GM19099 (cell line): ENCODE measurements around the gene NARS2.

ENCODE experiments used
- POLR2A ChIP-seq: IDR thresholded peaks from 3 replicates; pipeline ENCODE4 v1.6.1; 2011; ENCODE audit warnings: low read depth; ENCODE audit not compliant: insufficient read length; ENCODE audit errors: extremely low read depth

Gene NARS2

DNA sequence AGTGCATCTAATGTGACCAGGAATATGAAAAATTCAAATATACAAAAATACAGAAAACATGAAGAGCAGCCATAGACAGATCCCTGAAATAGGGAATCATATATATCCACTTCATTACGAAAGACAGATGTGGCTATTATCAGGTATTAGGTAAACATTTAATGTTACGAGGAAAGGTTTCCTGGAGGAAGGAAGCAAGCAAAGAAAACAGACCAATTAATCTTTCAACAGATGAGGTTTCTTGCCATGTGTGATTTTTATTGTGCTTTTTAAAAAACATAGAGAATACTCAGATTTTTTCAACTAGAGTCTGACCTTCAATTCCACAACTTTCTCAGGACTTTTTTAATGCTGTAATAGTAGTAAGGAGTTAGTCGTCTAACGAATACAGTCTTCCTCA, 132.7 kb downstream of the NARS2 start:
- TF ChIP-seq POLR2A = no peak

DNA sequence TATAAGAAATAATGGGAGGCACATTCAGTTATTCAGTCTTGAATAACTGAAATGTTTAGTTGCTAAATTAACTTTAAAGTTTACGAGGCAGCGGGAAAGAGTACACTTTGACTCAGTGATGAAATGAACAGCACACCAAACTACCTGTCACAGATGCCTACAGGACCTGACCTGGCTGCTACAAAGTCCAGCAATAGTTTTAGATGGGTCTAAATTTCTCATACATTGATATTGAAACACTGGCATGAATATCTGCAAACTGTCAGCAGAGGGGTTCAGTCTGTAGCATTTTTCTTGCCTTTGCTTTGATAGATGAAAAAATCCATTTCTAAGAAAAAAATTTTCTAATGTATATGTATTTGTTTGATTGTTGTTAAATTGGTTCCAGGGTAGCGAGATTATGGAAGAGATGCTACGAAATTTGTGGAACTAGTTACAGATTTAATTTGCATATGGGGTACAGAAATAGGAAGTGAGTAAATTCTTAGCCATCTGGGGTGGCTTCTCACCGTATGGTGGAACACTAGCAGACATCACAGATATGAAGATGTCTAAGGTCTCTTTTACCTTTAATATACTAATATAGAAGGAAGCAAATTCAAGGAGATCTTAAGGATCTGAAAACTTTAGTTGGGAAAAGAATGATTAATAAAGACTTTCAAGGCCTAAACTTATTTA, 136.2 kb downstream of the NARS2 start:
- no peak for TF ChIP-seq POLR2A

DNA sequence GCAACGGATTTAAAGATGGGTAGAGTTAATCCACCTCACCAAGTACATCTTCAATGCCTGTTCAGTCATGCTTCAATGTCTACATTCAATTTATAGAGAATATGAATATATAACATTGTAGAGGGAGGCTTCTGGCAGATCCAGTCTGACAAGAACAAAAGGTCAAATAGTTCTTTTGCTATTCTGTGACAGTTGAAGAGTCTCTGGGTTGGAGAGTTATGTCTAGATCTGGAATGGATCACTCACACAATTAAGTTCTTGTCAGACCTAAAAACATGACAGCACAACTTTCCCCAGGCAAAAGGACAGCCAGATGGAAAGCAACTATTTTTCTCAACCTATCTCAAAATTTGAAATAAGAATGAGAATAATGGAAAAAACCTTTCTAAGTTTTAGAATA, 141.7 kb downstream of the NARS2 start:
- no peak for TF ChIP-seq POLR2A

DNA sequence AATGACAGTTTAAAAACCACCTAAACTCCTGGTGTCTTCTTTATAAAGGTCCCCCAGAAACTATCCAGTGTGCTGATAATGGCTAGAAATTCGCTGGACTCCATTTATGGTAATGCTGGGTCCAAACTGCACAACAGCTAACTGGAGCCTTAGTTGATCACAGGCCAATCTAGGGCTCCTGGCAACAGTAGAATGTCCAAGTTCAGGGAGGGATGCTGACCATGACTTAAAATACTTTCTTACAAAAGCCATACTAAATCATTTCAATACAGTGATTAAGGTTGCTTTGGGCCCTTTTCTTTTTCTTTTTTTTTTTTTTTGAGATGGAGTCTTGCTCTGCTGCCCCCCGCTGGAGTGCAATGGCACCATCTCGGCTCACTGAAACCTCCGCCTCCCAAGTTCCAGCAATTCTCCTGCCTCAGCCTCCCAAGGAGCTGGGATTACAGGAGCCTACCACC, 142.6 kb downstream of the NARS2 start:
- no peak for TF ChIP-seq POLR2A

DNA sequence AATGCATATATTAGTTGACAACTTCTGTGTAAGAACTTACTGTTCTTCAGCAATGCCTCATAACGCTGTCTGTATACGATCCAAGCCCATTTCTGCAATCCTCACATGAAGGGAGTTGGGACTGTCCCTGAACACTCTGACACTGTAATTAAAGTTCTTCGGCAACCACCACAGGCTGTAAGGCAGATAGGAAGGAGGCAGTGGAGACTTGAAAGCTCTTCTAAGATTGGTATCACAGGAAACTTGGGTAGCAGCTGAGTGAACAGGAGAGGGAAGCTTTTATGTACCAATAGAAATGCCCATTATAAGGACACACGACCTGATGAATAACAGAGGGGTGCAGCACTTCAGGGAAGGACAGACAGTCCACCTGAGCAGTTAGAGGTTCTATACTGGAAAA, 145.0 kb downstream of the NARS2 start:
- no peak for TF ChIP-seq POLR2A

DNA sequence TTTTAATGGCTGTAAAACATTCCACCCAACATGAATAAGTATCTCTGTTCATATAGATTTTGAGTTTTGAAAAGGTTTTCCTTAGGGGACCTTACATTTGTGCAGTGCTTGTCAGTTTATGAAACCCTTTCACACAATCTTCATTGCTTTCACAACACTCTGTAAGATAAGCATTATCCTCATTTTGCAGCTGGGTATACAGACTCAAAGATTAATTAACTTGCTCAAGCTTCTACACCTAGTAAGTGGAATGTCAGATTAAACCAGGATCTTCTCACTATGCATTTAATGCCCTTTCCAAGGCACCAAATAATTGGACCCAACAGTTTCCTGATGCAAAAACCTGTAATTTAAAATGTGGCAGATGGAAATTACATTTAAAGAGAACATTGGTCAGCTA, 145.5 kb downstream of the NARS2 start:
- no peak for TF ChIP-seq POLR2A

DNA sequence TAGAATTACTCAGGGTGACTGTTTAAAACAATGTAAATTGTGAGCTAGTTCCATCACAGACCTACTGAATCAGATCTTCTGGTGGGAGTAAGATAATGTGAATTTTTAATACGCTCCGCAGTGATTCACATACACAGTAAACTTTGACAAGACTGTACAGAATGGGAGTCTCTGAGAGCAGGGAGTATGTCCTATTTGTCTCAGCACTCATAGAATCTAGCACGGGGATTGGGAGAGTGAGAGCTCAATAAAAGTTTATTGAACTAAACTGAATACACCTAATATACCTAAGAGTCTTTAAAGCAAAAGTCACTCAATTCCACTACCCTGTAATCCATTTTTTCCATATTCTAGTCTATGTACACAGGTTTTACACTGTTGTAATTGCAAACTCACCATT, 145.9 kb downstream of the NARS2 start:
- no peak for TF ChIP-seq POLR2A

DNA sequence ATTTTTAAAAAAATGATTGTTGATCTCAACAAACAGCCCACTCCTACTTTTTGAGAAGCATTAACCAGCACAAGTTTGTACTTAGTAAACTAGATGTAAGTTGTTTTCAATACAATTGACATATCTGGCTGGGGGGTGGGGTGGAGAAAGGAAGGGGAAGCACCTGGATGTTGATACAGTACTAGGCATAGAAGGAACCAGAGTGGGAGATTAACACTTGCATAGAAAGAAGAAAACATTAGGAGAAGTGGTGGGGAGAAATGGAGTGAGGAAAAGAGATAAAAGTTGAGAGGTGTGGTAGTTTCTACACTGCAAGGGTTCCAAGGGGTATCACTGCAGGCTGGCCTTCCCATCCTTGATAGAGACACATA, 146.4 kb downstream of the NARS2 start:
- TF ChIP-seq POLR2A = no peak

DNA sequence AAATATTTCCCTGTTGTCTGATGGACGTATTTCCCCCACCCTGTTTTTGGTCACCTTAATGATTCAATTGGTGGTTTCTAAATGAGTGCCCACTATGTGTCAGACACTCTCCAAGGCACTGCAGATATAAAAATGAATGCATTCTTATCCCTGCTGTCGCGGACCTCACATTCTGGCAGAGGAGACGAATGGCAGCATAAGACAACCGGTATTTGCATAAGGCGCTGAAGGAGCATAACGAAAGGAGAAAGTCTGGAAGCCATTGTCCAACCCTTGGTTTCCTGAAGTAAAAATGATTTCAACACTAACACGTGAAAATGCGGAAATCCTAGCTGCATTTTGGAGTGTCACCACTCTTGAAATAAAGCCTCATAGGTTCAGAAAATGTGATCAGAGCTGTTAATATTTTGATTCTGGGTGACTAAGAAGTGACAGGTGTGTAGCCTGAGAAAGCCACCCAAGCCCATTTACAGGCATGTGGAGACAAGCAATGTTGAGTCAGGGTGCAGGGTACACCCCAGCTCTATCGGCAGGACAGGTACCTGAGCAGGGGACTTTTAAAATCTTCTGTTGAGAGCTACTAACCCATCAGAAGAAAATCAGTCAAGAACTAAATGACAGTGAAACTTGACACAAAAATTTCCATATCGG, 146.9 kb downstream of the NARS2 start:
- TF ChIP-seq POLR2A = no peak

DNA sequence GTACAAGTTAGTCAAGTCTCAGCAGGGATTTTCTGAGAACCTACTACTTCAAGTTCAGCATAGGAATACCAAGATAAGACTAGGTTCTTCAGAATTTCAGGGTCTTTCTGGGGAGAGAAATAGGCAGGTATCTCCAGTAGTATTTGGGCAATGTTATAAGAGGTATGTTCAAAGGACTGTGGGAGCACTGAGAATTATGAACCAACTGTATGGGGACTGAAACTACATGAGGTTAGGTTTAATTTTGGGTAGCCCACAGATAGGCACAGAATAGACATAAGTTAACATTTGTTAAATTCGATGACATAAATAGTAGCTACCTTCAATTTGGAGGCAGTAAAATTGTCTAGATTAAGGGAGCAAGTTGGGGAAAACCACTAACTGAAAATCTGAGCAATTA, 147.8 kb downstream of the NARS2 start:
- no peak for TF ChIP-seq POLR2A

DNA sequence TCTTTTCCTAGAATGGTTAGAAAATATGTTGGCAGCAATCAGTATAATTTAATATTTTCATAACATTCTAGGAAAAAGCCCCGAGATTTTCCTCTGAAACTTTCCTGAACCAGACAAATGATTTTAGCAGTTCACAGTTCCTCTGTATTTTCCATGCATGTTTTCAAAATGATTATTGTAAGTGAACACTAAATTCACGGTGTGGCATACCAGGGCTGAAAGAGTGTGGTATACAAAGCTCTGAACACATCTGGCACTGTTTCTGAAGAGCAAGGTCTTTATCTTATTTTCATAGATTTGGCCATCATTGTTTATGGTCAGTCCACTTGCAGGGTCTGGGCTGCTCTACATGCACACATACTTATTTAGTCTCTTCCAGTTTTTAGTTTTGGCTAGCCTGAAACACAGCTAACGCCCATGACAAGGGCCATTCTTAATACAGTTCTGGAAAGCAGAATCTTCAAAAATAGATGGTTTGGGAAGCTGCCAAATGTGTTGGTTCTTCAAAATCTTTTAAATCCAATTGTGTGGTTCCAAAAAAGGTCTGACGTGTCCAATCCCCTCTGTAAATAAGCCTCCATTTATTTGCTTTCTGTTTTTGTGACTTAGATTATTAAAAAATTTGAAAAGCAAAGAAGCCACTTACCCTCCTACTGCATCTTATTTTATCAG, 149.1 kb downstream of the NARS2 start:
- TF ChIP-seq POLR2A = no peak

DNA sequence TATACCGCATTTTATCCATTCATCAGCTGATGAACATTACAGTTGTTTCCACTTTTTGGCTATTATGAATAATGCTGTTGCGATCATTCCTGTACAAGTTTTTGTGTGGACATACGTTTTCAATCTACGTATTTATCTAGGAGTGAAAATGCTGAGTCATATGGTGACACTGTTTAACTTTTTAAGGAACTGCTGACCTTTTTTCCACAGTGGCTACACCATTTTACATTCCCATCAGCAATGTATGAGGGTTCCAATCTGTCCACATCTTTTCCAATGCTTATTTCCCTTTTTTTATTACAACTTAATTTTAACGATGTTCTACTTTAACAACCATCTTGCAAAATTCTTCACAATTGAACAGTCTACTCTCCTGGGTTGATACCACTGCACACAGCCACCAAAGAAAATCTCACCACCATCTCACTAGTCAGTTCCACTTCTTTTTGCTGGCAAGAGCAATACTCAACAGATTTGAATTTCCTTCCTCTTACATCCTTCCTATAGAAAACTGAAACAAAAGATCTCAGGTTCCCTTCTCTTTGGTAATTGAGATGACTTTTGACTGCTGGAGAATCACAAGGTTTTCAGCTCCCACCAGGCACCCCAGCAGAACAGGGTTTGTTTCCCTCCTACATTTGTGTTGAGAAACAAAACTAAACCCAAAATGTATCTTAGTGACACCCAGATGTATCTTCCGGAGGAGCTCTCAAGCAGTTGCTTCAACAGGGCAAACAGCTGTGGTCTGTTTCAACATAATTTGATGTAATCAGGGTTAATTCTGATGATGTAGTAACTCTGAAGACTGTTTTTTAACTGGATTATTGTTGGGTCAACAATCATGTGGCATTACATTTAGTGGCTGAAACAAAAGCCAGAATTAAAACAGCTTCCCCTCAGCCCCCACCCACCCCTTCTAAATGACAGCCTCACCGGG, 150.1 kb downstream of the NARS2 start:
- TF ChIP-seq POLR2A = no peak

DNA sequence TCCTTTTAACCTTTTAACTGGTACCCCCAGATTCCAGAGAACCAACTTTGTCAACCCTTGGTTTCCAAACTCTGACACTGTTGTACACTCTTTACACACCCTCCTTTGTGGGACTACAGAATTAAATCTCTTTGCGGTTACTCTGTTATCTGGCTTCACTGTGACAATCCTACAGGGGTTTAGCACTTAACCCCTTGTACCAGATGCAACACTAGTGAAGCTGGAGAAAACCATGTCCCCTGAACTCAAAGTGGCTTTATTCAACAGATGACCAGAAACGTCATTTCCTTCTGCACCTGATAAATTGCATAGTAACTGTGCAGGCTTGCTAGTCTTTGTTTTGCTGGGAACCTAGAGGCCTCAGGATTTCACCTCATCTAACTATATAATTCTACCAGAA, 151.4 kb downstream of the NARS2 start:
- TF ChIP-seq POLR2A = no peak

DNA sequence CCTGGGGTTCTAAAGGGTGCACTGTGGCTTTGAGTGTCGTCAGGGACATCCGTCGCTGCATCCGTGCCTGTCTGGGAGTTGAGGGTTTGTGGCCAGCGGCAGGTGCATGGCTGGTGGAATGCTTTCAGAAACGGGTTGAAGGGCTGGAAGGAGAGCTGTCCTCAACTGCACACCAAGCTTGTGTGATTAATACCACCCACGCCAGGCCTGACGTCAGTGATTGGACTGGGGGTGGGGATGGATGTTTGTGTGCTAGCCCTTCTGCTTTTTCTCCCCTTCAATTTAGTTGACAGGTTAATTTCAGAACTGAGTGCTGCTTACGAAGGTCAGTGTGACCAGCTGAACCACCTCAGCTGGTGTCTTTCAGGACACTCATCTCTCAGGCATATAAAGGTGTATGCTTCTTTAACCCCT, 153.9 kb downstream of the NARS2 start:
- TF ChIP-seq POLR2A = peak; percentile 19

DNA sequence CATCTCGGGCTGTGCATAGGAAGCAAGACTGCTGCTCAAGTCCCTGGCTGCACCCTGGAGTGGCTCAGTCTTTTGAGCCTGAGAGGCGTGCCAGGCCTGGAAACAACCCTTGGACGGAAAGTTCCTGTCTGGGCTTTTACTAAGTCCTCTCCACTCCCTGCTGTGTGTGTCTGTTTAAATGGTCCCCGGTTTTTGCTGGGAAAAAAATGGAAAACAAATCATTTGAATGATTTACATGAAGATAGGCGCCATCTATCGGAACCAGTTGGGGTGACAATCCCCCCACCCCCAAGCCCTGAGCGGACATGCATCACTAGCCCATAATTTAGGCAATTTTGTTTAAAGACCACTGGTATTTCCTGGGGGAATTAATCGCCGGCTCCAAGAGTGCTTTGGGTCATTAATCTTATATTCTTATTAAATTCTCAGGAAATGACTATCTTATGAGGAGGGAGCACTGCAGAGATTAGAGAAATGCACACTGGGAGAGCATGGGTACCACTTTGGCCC, 154.4 kb downstream of the NARS2 start:
- no peak for TF ChIP-seq POLR2A
